ENCODE results near the gene RFX4.

- TF ChIP-seq EZH2 (IDR thresholded peaks at IDR 0.05; ENCODE audit: borderline replicate concordance, low read depth, low read length, severe bottlenecking) (no peak), CTCF (IDR thresholded peaks at IDR 0.05; ENCODE audit: borderline replicate concordance, extremely low read depth, low read length, poor library complexity, severe bottlenecking) (no peak)
Observed at GRCh38 chr12:106794369-106794768, 211.6 kb downstream of the RFX4 start.
